IPS-18a (cell line): ENCODE results near the gene MOB1A.
A peak's percentile ranks its signal among the peaks of the same experiment; 100 is the strongest.

Source experiments
- H3K27ac ChIP-seq: one replicate; pipeline ENCODE4 v1.5.1; 2013; ENCODE audit warnings: low read length
- H3K27me3 ChIP-seq: one replicate; pipeline ENCODE4 v1.6.1; 2013; ENCODE audit warnings: mild to moderate bottlenecking, low read length; ENCODE audit not compliant: control insufficient read depth, insufficient read depth
- H3K36me3 ChIP-seq: one replicate; pipeline ENCODE4 v1.6.1; 2013; ENCODE audit warnings: low read depth, low read length; ENCODE audit not compliant: control insufficient read depth
- H3K4me1 ChIP-seq: one replicate; pipeline ENCODE4 v1.6.1; 2013; ENCODE audit warnings: low read depth, low read length; ENCODE audit not compliant: control insufficient read depth
- H3K4me3 ChIP-seq: one replicate; pipeline ENCODE4 v1.5.1; 2013; ENCODE audit warnings: low read length
- H3K9ac ChIP-seq: one replicate; pipeline ENCODE4 v1.6.1; 2013; ENCODE audit warnings: mild to moderate bottlenecking, low read length, moderate library complexity
- H3K9me3 ChIP-seq: one replicate; pipeline ENCODE4 v1.6.1; 2013; ENCODE audit warnings: low read depth, low read length; ENCODE audit not compliant: control insufficient read depth

Gene MOB1A

GRCh38 chr2:74119339-74119738 is 59.3 kb downstream of the MOB1A start:
- no peak overlapping the region for H3K4me3 ChIP-seq
- peaks cover 21% of the 10 kb centered on the region for H3K27me3 ChIP-seq
- H3K27ac ChIP-seq, result no peak overlapping the region
- H3K9ac ChIP-seq, result no peak overlapping the region
- H3K9me3 ChIP-seq, result peaks cover 8% of the 10 kb centered on the region
- no peaks in the 10 kb centered on the region for H3K36me3 ChIP-seq
- H3K4me1 ChIP-seq, result no peaks in the 10 kb centered on the region

- no peak overlapping the region for H3K9ac ChIP-seq
- no peak overlapping the region for H3K4me3 ChIP-seq
- H3K4me1 ChIP-seq, result peaks cover 13% of the 10 kb centered on the region
- H3K36me3 ChIP-seq, result no peaks in the 10 kb centered on the region
- H3K9me3 ChIP-seq, result no peaks in the 10 kb centered on the region
- peaks cover 6% of the 10 kb centered on the region for H3K27me3 ChIP-seq
- no peak overlapping the region for H3K27ac ChIP-seq
Observed at GRCh38 chr2:74111380-74111779, 67.3 kb downstream of the MOB1A start.

GRCh38 chr2:74110537-74110936 is 68.1 kb downstream of the MOB1A start:
- Histone ChIP-seq H3K27ac (no peak overlapping the region), H3K36me3 (no peaks in the 10 kb centered on the region), H3K27me3 (peaks cover 6% of the 10 kb centered on the region), H3K4me1 (peaks cover 14% of the 10 kb centered on the region), H3K9ac (no peak overlapping the region), H3K4me3 (no peak overlapping the region), H3K9me3 (no peaks in the 10 kb centered on the region)

- Histone ChIP-seq H3K27me3 (no peaks in the 10 kb centered on the region), H3K9me3 (no peaks in the 10 kb centered on the region), H3K36me3 (no peaks in the 10 kb centered on the region)
Observed at GRCh38 chr2:74109551-74109950, 69.1 kb downstream of the MOB1A start.

GRCh38 chr2:74107071-74107470 is 71.6 kb downstream of the MOB1A start:
- H3K27me3 ChIP-seq, result no peaks in the 10 kb centered on the region
- H3K9me3 ChIP-seq, result no peaks in the 10 kb centered on the region
- no peak overlapping the region for H3K9ac ChIP-seq
- no peaks in the 10 kb centered on the region for H3K36me3 ChIP-seq
- peak overlapping the region; percentile 29 for H3K4me3 ChIP-seq
- H3K4me1 ChIP-seq, result peaks cover 14% of the 10 kb centered on the region
- H3K27ac ChIP-seq, result no peak overlapping the region

More at GRCh38 chr2:74109551-74109950, 69.1 kb downstream of the MOB1A start:
- Histone ChIP-seq H3K4me1 (peaks cover 14% of the 10 kb centered on the region), H3K4me3 (no peak overlapping the region), H3K27ac (no peak overlapping the region), H3K9ac (no peak overlapping the region)

- Histone ChIP-seq H3K9me3 (no peaks in the 10 kb centered on the region), H3K36me3 (peaks cover 5% of the 10 kb centered on the region), H3K4me1 (peaks cover 14% of the 10 kb centered on the region), H3K9ac (no peak overlapping the region), H3K4me3 (no peak overlapping the region), H3K27me3 (no peaks in the 10 kb centered on the region), H3K27ac (no peak overlapping the region)
Observed at GRCh38 chr2:74105413-74105812, 73.3 kb downstream of the MOB1A start.

GRCh38 chr2:74104839-74105238 is 73.8 kb downstream of the MOB1A start:
- Histone ChIP-seq H3K4me3 (no peak overlapping the region), H3K9me3 (no peaks in the 10 kb centered on the region), H3K4me1 (peaks cover 14% of the 10 kb centered on the region), H3K27ac (no peak overlapping the region), H3K27me3 (no peaks in the 10 kb centered on the region), H3K36me3 (peaks cover 10% of the 10 kb centered on the region), H3K9ac (no peak overlapping the region)

- peaks cover 14% of the 10 kb centered on the region for H3K36me3 ChIP-seq
- H3K27me3 ChIP-seq, result no peaks in the 10 kb centered on the region
- H3K4me1 ChIP-seq, result peaks cover 14% of the 10 kb centered on the region
- H3K9me3 ChIP-seq, result no peaks in the 10 kb centered on the region
- no peak overlapping the region for H3K27ac ChIP-seq
- H3K9ac ChIP-seq, result no peak overlapping the region
- H3K4me3 ChIP-seq, result no peak overlapping the region
Observed at GRCh38 chr2:74103763-74104162, 74.9 kb downstream of the MOB1A start.
